Gastroesophageal sphincter (tissue), 3 donors: Measurements from ENCODE around the gene ELF2.

Source experiments
- EP300 ChIP-seq: sonication (generic); formaldehyde crosslinking; IDR thresholded peaks from one replicate; pipeline ENCODE4 v1.6.1; 2017; ENCODE audit warnings: antibody characterized with exemption, mild to moderate bottlenecking
- POLR2A ChIP-seq, 2 donors: fragments of 450-650 bp; IDR thresholded peaks; one replicate each; pipeline ENCODE4 v1.6.1; 2017; ENCODE audit warnings: antibody characterized with exemption in 2 of 2, mild to moderate bottlenecking in 2 of 2, moderate library complexity in 1 of 2
- POLR2AphosphoS5 ChIP-seq: sonication (generic); formaldehyde crosslinking; IDR thresholded peaks from one replicate; pipeline ENCODE4 v1.6.1; 2017; ENCODE audit warnings: antibody characterized with exemption
- TF ChIP-seq, protein P1 (sequence below), 4 experiments: fragments of 200-600 bp in 2 of 4; fragments of 450-650 bp in 2 of 4; sonication (generic) in 1 of 4; IDR thresholded peaks; one replicate each; pipeline ENCODE4 v1.5.1; 2017 to 2019; ENCODE audit warnings: antibody characterized with exemption in 4 of 4, mild to moderate bottlenecking in 2 of 4, moderate library complexity in 2 of 4

DNA sequence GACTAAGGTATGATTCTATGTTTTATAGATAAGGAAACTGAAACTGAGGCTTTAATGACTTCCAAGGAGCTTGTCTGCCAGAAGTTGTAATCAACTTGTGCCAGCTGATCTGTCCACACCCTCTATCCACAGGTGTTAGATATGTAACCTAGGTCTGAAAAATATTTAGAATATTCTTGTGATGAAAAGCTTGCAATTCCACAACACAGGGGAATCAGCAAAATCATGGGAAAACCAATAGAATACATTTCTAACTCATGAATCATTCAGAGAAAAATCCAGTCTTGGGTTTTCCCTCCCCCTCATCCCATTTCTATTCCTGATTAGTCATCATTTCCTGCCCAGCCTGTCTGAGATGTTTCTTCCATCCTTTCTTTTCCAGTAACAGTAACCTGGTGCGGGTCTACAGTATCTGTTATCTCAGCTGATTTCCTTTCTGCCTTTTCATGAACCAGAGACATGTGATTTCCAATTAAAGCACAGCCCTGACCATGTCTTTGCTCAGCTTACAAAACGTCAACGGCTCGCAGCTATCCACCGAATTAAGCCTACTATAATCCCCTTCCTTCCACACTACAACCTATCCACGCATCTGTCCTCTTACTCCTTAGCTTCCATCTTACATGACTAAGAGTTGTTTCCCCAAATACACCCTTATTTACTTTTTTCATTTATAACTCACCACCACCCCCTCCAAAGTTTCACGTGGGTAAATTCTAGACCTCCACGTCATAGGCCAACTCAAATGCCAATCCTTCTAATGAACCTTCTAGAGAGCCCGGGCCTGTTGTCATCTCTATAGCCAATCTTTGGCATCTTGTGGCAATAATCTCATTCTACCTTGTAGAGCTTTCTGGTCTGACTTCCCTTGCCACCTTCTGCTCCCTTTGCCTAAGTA is 162.4 kb downstream of the ELF2 start:
- TF ChIP-seq, protein P1, sequence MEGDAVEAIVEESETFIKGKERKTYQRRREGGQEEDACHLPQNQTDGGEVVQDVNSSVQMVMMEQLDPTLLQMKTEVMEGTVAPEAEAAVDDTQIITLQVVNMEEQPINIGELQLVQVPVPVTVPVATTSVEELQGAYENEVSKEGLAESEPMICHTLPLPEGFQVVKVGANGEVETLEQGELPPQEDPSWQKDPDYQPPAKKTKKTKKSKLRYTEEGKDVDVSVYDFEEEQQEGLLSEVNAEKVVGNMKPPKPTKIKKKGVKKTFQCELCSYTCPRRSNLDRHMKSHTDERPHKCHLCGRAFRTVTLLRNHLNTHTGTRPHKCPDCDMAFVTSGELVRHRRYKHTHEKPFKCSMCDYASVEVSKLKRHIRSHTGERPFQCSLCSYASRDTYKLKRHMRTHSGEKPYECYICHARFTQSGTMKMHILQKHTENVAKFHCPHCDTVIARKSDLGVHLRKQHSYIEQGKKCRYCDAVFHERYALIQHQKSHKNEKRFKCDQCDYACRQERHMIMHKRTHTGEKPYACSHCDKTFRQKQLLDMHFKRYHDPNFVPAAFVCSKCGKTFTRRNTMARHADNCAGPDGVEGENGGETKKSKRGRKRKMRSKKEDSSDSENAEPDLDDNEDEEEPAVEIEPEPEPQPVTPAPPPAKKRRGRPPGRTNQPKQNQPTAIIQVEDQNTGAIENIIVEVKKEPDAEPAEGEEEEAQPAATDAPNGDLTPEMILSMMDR (IDR thresholded peaks at IDR 0.05): no peak
- TF ChIP-seq POLR2A (IDR thresholded peaks at IDR 0.05): no peak
- TF ChIP-seq POLR2AphosphoS5: peak; percentile 61
- TF ChIP-seq EP300: no peak
